ENCODE data around the gene GALT.

The GALT gene

GRCh38 chr9:34646211-34647083 is at the start of gene GALT:
Gene GALT, plus strand, starts transcription at chr9:34646675. Its CDS starts 30 bp downstream, at chr9:34646705.
- peak; percentile 93 for DNase-seq

- DNase-seq: no peak
These were observed 46.9 kb upstream of the GALT start for GRCh38 chr9:34599546-34599945.

GRCh38 chr9:34600908-34601307 is 45.6 kb upstream of the GALT start:
- DNase-seq: no peak

GRCh38 chr9:34601937-34602573 is 44.4 kb upstream of the GALT start:
- no peak for DNase-seq

GRCh38 chr9:34603610-34604231 is 42.8 kb upstream of the GALT start:
- DNase-seq: peak; percentile 72

GRCh38 chr9:34606190-34606589 is 40.3 kb upstream of the GALT start:
- no peak for DNase-seq

- no peak for DNase-seq
These were observed 39.6 kb upstream of the GALT start for GRCh38 chr9:34606905-34607304.

GRCh38 chr9:34607331-34607730 is 39.1 kb upstream of the GALT start:
- DNase-seq: no peak

GRCh38 chr9:34610434-34611206 is 35.9 kb upstream of the GALT start:
- no peak for DNase-seq

- DNase-seq: no peak
These were observed 35.1 kb upstream of the GALT start for GRCh38 chr9:34611251-34611810.

- DNase-seq: peak; percentile 88
These were observed 34.4 kb upstream of the GALT start, which contains the start of gene RPP25L for GRCh38 chr9:34611811-34612787. Gene RPP25L, minus strand, starts transcription at chr9:34612097. Its CDS starts 801 bp downstream, at chr9:34611296.

- peak; percentile 82 for DNase-seq
These were observed 33.6 kb upstream of the GALT start for GRCh38 chr9:34612788-34613390.

GRCh38 chr9:34615132-34615531 is 31.3 kb upstream of the GALT start:
- DNase-seq: no peak

- DNase-seq: peak; percentile 98
These were observed 26.1 kb upstream of the GALT start, which contains the start of gene DCTN3 for GRCh38 chr9:34620061-34620994. Gene DCTN3, minus strand, starts transcription at chr9:34620495. Its CDS starts 31 bp downstream, at chr9:34620464.

- DNase-seq: no peak
These were observed 22.9 kb upstream of the GALT start for GRCh38 chr9:34623374-34624235.

- no peak for DNase-seq
These were observed 21.8 kb upstream of the GALT start for GRCh38 chr9:34624475-34625185.

GRCh38 chr9:34625186-34625486 is 21.3 kb upstream of the GALT start:
- DNase-seq: no peak

Data from NCI-H345 (cell line).